GM12865 (cell line): ENCODE results near the gene HS6ST3.

Experiments
- DNase-seq: peaks from one replicate; pipeline ENCODE4 v3.0.0; 2010; ENCODE audit warnings: low read depth
- H3K4me3 ChIP-seq: 2 replicates; pipeline ENCODE4 v1.5.1; 2011; ENCODE audit warnings: mild to moderate bottlenecking, low read depth, low read length, control low read depth
- CTCF ChIP-seq: IDR thresholded peaks from 2 replicates; pipeline ENCODE4 v1.5.1; 2011; ENCODE audit warnings: low read length, control low read depth, low read depth, inconsistent platforms; ENCODE audit not compliant: insufficient read depth; ENCODE audit errors: missing control alignments

HS6ST3 gene

GRCh38 chr13:96081888-96082287 lies 8.0 kb upstream of the HS6ST3 start:
- DNase-seq: no peak
- no peak overlapping the region for H3K4me3 ChIP-seq
- TF ChIP-seq CTCF: no peak

- H3K4me3 ChIP-seq: no peak overlapping the region
- TF ChIP-seq CTCF: no peak
- DNase-seq: no peak
These were observed 7.3 kb upstream of the HS6ST3 start for GRCh38 chr13:96082640-96083039.

GRCh38 chr13:96086736-96087135 lies 3.2 kb upstream of the HS6ST3 start:
- TF ChIP-seq CTCF: no peak
- DNase-seq: no peak
- H3K4me3 ChIP-seq: no peak overlapping the region

GRCh38 chr13:96089139-96089538 lies 768 bp upstream of the HS6ST3 start:
- no peak for TF ChIP-seq CTCF
- no peak overlapping the region for H3K4me3 ChIP-seq
- DNase-seq: no peak

GRCh38 chr13:96090240-96091101 lies 564 bp downstream of the HS6ST3 start:
- peak overlapping the region; percentile 46 for H3K4me3 ChIP-seq
- DNase-seq: peak; percentile 25
- TF ChIP-seq CTCF: no peak

- no peak overlapping the region for H3K4me3 ChIP-seq
- TF ChIP-seq CTCF: no peak
- DNase-seq: peak; percentile 7
These were observed 1.5 kb downstream of the HS6ST3 start for GRCh38 chr13:96091164-96092117.
